ENCODE data around the gene SPATA46. TPM values are rescaled to one million over a fixed set of nuclear protein-coding genes. Genes with fewer than 3 reads are reported as not detected.

Gene SPATA46
- total and polyA plus RNA-seq, 2 experiments from 2014 or later = not detected

DNA sequence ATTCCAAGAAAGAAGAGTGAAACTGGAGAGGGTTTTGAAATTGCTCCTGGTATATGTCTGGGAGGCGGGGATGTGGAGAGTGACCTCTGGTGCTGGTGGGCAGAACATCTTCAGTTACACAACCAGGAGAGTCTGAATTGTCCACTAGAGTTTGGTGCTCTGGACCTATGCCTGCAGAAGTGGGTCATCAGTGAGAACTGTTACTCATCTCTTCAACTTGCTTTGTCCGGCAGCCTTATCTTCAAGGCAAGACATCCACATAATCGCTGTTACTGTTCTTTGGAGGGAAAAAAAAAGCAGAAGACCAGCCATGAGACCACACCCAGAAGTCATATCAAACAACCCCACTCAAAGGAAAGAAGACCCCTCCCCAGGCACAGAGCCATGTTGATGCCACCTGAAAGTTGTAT is 20.4 kb upstream of the SPATA46 start:
- H4K20me1 ChIP-seq (ENCODE audit: insufficient read depth, poor library complexity, severe bottlenecking) = no peaks in the 10 kb centered on the region
- no peak overlapping the region for H3K27ac ChIP-seq
- H3K36me3 ChIP-seq (replicated peaks; ENCODE audit: insufficient read depth, low read depth) = no peaks in the 10 kb centered on the region
- TF ChIP-seq, protein P1, sequence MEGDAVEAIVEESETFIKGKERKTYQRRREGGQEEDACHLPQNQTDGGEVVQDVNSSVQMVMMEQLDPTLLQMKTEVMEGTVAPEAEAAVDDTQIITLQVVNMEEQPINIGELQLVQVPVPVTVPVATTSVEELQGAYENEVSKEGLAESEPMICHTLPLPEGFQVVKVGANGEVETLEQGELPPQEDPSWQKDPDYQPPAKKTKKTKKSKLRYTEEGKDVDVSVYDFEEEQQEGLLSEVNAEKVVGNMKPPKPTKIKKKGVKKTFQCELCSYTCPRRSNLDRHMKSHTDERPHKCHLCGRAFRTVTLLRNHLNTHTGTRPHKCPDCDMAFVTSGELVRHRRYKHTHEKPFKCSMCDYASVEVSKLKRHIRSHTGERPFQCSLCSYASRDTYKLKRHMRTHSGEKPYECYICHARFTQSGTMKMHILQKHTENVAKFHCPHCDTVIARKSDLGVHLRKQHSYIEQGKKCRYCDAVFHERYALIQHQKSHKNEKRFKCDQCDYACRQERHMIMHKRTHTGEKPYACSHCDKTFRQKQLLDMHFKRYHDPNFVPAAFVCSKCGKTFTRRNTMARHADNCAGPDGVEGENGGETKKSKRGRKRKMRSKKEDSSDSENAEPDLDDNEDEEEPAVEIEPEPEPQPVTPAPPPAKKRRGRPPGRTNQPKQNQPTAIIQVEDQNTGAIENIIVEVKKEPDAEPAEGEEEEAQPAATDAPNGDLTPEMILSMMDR (IDR thresholded peaks at IDR 0.05; ENCODE audit: poor library complexity) = no peak
- TF ChIP-seq EZH2 (IDR thresholded peaks at IDR 0.05; ENCODE audit: borderline replicate concordance) = no peak
- TF ChIP-seq EZH2phosphoT487 (IDR thresholded peaks at IDR 0.05; ENCODE audit: low read depth, severe bottlenecking, unreplicated experiment) = no peak
- no peaks in the 10 kb centered on the region for H3K4me1 ChIP-seq (ENCODE audit: insufficient read depth)
- WGBS (ENCODE audit: low lambda C conversion rate, missing lambda C conversion rate) = 86% methylated on average over 3 of the region's 3 CpGs
- H3K4me3 ChIP-seq = no peak overlapping the region
- no peaks in the 10 kb centered on the region for H3K9me2 ChIP-seq (replicated peaks; ENCODE audit: insufficient read depth)
- H3K4me2 ChIP-seq = no peak overlapping the region
- no peaks in the 10 kb centered on the region for H3K9me3 ChIP-seq (ENCODE audit: low read depth)
- no peaks in the 10 kb centered on the region for H3K79me2 ChIP-seq
- no peak for DNase-seq (ENCODE audit: low spot score)
- no peaks in the 10 kb centered on the region for H3K27me3 ChIP-seq
- no peak overlapping the region for H2AFZ ChIP-seq

DNA sequence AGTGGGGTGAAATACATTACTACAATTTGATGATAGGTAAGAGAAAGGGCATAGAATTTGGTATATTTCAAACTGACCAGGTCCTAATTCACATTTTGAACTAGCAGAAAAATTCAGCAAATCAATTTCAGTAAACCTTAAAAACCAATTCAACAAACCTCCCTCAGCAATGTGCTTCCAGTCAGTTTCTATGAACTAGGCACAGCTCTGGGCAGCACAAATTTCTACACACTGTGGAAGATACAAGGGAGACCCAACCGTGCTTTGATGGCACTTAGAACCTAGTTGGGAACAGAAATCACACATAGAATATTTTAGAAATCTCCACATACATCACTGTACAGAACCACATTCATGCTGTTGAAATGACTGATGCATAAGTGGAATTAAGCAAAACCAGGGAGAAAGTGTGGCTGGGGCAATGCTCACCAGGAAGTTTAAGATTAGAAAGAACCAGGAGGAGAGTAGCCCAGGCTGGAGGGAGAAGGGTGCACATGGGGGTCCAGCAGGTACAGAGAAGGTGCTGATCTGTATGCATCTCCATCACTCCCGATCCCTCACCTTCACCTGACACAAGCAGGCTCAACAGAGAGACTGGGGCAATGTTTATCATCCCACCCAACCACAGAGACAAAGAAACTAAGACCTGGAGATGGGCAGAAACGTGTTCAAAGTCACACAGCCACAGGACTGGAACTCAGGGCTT is 19.7 kb upstream of the SPATA46 start:
- Histone ChIP-seq H3K4me3 (no peak overlapping the region), H4K20me1 (ENCODE audit: insufficient read depth, poor library complexity, severe bottlenecking) (no peaks in the 10 kb centered on the region), H3K27me3 (no peaks in the 10 kb centered on the region), H3K9me3 (ENCODE audit: low read depth) (no peaks in the 10 kb centered on the region), H3K9me2 (replicated peaks; ENCODE audit: insufficient read depth) (no peaks in the 10 kb centered on the region), H3K27ac (no peak overlapping the region), H3K36me3 (replicated peaks; ENCODE audit: insufficient read depth, low read depth) (no peaks in the 10 kb centered on the region), H3K4me1 (ENCODE audit: insufficient read depth) (no peaks in the 10 kb centered on the region), H3K79me2 (no peaks in the 10 kb centered on the region), H2AFZ (no peak overlapping the region), H3K4me2 (no peak overlapping the region)
- WGBS (ENCODE audit: low lambda C conversion rate, missing lambda C conversion rate) = 91% methylated on average over 3 of the region's 3 CpGs
- TF ChIP-seq EZH2 (IDR thresholded peaks at IDR 0.05; ENCODE audit: borderline replicate concordance) (no peak), EZH2phosphoT487 (IDR thresholded peaks at IDR 0.05; ENCODE audit: low read depth, severe bottlenecking, unreplicated experiment) (no peak)
- TF ChIP-seq, protein P1 (IDR thresholded peaks at IDR 0.05; ENCODE audit: poor library complexity) = no peak
- no peak for DNase-seq (ENCODE audit: low spot score)

DNA sequence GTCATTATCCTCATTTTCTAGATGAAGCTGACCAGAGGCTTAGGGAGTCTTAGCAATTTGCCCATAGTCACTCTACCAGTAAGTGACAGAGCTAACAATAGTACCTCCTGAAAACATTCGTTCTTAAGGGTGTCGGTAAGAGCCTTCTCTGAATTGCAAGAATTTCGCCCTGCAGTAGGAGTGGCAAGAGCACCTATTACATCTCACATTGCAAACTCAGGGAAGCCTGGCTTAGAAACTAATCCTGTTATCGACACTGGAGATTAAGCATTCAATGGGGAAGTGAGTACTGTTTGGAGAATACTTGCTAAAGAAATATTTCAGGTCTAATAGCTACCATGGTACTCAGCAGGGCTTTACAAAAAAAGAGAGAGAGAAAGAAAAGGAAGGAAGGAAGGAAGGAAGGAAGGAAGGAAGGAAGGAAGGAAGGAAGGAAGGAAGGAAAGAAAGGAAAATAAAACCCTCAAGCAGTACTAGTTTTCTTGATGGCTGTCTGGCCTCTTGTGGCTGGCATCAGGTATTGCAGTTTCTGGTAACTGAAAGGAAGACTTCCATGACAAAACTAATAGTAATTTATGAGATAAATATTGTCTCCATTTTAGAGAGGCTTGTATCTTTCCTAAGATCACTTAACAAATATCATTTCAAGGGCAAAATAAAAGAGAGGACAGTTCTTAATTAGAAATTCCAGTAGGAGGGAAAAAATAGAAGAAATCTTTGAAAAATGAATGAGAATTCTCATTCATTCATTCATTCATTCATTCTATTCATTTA is 15.3 kb upstream of the SPATA46 start:
- H3K27ac ChIP-seq = peak overlapping the region; percentile 3
- peak overlapping the region; percentile 43 for H3K4me2 ChIP-seq
- 18% methylated on average over 4 of the region's 4 CpGs for WGBS (ENCODE audit: low lambda C conversion rate, missing lambda C conversion rate)
- no peak overlapping the region for H3K4me3 ChIP-seq
- no peaks in the 10 kb centered on the region for H3K9me3 ChIP-seq (ENCODE audit: low read depth)
- H3K9me2 ChIP-seq (replicated peaks; ENCODE audit: insufficient read depth) = no peaks in the 10 kb centered on the region
- H3K27me3 ChIP-seq = no peaks in the 10 kb centered on the region
- H3K79me2 ChIP-seq = no peaks in the 10 kb centered on the region
- no peaks in the 10 kb centered on the region for H3K36me3 ChIP-seq (replicated peaks; ENCODE audit: insufficient read depth, low read depth)
- peaks cover 15% of the 10 kb centered on the region for H3K4me1 ChIP-seq (ENCODE audit: insufficient read depth)
- DNase-seq (ENCODE audit: low spot score) = peak; percentile 61
- no peak for TF ChIP-seq EZH2 (IDR thresholded peaks at IDR 0.05; ENCODE audit: borderline replicate concordance)
- TF ChIP-seq, protein P1 (IDR thresholded peaks at IDR 0.05; ENCODE audit: poor library complexity) = peak; percentile 81
- no peak for TF ChIP-seq EZH2phosphoT487 (IDR thresholded peaks at IDR 0.05; ENCODE audit: low read depth, severe bottlenecking, unreplicated experiment)
- H2AFZ ChIP-seq = peak overlapping the region; percentile 9
- H4K20me1 ChIP-seq (ENCODE audit: insufficient read depth, poor library complexity, severe bottlenecking) = no peaks in the 10 kb centered on the region

Measured in hepatocyte (in vitro differentiated cells).